Activated CD4-positive, alpha-beta T cell treated with anti-CD3 and anti-CD28 coated beads for 36 hours (primary cell): ENCODE measurements around the gene CROCC. TPM values are rescaled to one million over a fixed set of nuclear protein-coding genes. Genes with fewer than 3 reads are reported as not detected.
A peak's percentile ranks its signal among the peaks of the same experiment; 100 is the strongest.
"Not testable (repeated sequence)": the region's sequence is repeated elsewhere in the genome, so short reads cannot be mapped to it uniquely, and the experiment has no call there.

Source experiments
- ATAC-seq: fragments of 200-7000 bp; cut with Tn5 transposase; one replicate; pipeline ENCODE4 v1.10.0; 2021; ENCODE audit warnings: mild to moderate bottlenecking, moderate library complexity
- CTCF ChIA-PET: fragments of 350-600 bp; sonication (Branson Sonifier 250); formaldehyde crosslinking; loops from one replicate; lab custom pipeline; 2021; ENCODE audit warnings: antibody characterized with exemption; lab: Charles Lee
- POLR2A ChIA-PET: fragments of 350-600 bp; sonication (Branson Sonifier 250); formaldehyde crosslinking; loops from one replicate; lab custom pipeline; 2021; ENCODE audit warnings: antibody characterized with exemption, inconsistent platforms; lab: Charles Lee
- DNase-seq: peaks from one replicate; pipeline ENCODE4 v3.0.0-alpha.2; 2020
- H3K27ac Mint-ChIP-seq: one replicate; pipeline ENCODE4 v1.8.0; 2021; ENCODE audit warnings: mixed read lengths
- H3K27me3 Mint-ChIP-seq: one replicate; pipeline ENCODE4 v1.8.0; 2021; ENCODE audit warnings: mixed read lengths
- H3K36me3 Mint-ChIP-seq: one replicate; pipeline ENCODE4 v1.8.0; 2021; ENCODE audit warnings: low read depth, mixed read lengths
- H3K4me1 Mint-ChIP-seq: one replicate; pipeline ENCODE4 v1.8.0; 2021; ENCODE audit warnings: mixed read lengths
- H3K4me3 Mint-ChIP-seq: one replicate; pipeline ENCODE4 v1.8.0; 2021; ENCODE audit warnings: mild to moderate bottlenecking, moderate library complexity, mixed read lengths
- H3K9me3 Mint-ChIP-seq: one replicate; pipeline ENCODE4 v1.8.0; 2021; ENCODE audit warnings: low read depth, mixed read lengths
- intact Hi-C, 2 experiments: fragments of 100-400 bp; cut with DNase I in 1 of 2; cut with micrococcal nuclease in 1 of 2; formaldehyde crosslinking; loops; one replicate each; pipeline versions ENCODE4 v1.14.2 to v1.15.1; 2022 to 2024; cut with DNase I, micrococcal nuclease
- total RNA-seq, 2 experiments: library from RNA; stranded (reverse); gene quantifications; one replicate each; pipeline ENCODE4 v1.2.3, GENCODE V29; 2021

Gene CROCC
- total RNA-seq, 2 experiments from 2014 or later: 18.4 to 25.7 TPM

DNA sequence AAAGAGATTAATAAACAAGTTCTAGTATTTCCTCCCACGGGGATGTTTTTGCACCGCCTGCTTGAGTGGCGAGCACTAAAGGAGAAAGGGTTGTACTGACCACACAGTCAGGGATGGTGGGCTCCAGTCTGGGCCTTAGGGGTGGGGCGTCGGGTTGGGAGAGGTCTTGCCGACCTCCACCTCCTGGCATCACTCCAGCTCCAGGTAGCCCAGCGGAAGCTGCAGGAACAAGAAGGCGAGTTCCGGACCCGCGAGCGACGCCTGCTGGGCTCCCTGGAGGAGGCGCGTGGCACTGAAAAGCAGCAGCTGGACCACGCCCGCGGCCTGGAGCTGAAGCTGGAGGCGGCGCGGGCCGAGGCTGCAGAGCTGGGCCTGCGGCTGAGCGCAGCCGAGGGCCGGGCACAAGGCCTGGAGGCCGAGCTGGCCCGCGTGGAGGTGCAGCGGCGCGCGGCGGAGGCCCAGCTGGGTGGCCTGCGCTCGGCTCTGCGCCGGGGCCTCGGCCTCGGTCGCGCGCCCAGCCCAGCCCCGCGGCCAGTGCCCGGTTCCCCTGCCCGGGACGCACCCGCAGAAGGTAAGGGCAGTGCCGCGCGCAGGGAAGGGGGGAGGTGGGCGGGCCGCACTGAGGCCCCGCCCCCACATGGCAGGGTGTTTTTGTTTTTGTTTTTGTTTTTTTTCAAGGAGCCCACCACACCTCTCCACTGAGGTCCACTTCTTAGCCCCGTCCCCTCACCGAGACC is 39.0 kb downstream of the CROCC start:
- peak overlapping the region; percentile 65 for H3K4me3 Mint-ChIP-seq
- CTCF ChIA-PET: interaction anchor here (0.6 to 2.6 kb wide), 20 partner anchors 9 to 811 kb away, joined by 3 to 22 read pairs (median 4); partner anchors contain the start of gene MFAP2

DNA sequence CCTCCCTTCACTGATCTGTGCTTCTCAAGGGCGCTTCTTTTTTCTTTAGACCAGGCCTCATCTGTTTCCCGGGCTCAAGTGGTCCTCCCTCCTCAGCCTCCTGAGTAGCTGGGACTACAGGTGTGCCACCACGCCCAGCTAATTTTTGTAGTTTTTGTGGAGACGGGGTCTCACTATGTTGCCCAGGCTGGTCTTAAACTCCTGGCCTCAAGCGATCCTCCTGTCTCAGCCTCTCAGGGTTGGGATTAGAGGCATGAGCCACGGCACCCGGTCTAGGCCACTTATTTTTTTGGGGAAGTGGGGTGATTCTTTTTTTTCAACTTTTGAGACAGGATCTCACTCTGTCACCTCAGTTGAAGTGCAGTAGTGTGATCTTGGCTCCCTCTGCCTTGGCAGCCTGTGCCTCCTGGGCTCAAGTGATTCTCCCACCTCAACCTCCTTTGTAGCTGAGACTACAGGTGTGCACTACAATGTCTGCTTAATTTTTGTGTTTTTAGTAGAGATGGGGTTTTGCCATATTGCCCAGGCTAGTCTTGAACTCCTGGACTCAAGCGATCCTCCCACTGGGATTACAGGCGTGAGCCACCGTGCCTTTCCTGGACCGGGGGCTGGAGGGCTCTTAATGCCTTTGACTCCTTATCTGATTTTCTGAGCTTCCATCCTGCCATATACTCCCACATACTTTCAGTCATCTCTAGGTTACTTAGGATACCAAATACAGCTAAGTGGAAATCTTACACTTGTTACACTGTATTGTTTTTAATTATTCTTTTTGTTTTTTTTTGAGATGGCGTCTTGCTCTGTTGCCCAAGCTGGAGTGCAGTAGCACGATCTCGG is 39.8 kb downstream of the CROCC start:
- Mint-ChIP-seq H3K27me3 (no peaks in the 10 kb centered on the region), H3K4me1 (peaks cover 5% of the 10 kb centered on the region), H3K4me3 (peak overlapping the region; percentile 61), H3K36me3 (peaks cover 2% of the 10 kb centered on the region), H3K9me3 (no peaks in the 10 kb centered on the region), H3K27ac (no peak overlapping the region)
- ChIA-PET CTCF (interaction anchor here (0.6 to 2.6 kb wide), 17 partner anchors 9 to 1119 kb away, joined by 3 to 22 read pairs (median 5); partner anchors contain the start of gene MFAP2), POLR2A (interaction anchor here (0.8 kb wide), 1 partner anchor 10 kb away, joined by 3 read pairs; no protein-coding TSS in a partner anchor)
- intact Hi-C loops: loop anchor here (2.0 to 5.0 kb wide), 3 partner anchors 46 to 85 kb away; partner anchors contain the start of gene ATP13A2 (in 1 of the 2)
- DNase-seq (no peak), ATAC-seq (no peak)

More for the DNA sequence above, 39.0 kb downstream of the CROCC start:
- H3K27ac Mint-ChIP-seq: peak overlapping the region; percentile 69
- H3K36me3 Mint-ChIP-seq: peaks cover 2% of the 10 kb centered on the region
- no peaks in the 10 kb centered on the region for H3K9me3 Mint-ChIP-seq
- H3K4me1 Mint-ChIP-seq: peaks cover 5% of the 10 kb centered on the region
- H3K27me3 Mint-ChIP-seq: no peaks in the 10 kb centered on the region
- DNase-seq (peak; percentile 92), ATAC-seq (peak; percentile 90)
- POLR2A ChIA-PET: no interaction called here
- intact Hi-C loops: loop anchor here (2.0 to 5.0 kb wide), 2 partner anchors 47 to 50 kb away; partner anchors contain the start of gene ATP13A2 (in 1 of the 2)

DNA sequence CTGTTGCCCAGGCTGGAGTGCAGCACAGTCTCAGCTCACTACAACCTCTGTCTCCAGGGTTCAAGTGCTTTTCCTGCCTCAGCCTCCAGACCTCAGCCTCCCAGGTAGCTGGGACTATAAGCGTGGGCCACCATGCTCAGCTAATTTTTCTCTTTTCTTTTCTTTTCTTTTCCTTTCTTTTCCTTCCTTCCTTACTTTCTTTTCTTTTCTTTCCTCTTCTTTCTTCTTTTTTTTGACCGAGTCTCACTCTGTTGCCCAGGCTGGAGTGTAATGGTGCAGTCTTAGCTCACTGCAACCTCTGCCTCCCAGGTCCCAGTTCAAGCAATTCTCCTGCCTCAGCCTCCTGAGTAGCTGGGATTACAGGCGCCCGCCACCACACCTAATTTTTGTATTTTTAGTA is 42.4 kb downstream of the CROCC start:
- POLR2A ChIA-PET, DNase-seq, H3K4me1 Mint-ChIP-seq, H3K9me3 Mint-ChIP-seq, ATAC-seq, H3K36me3 Mint-ChIP-seq, H3K4me3 Mint-ChIP-seq, H3K27ac Mint-ChIP-seq, H3K27me3 Mint-ChIP-seq: not testable (repeated sequence)
- CTCF ChIA-PET: interaction anchor here (0.7 to 1.5 kb wide), 2 partner anchors 12 to 25 kb away, joined by 3 to 5 read pairs; no protein-coding TSS in a partner anchor
- intact Hi-C loops: loop anchor here in 1 of 2 experiments (5.0 kb wide), 1 partner anchor 43 kb away; no protein-coding TSS in a partner anchor

DNA sequence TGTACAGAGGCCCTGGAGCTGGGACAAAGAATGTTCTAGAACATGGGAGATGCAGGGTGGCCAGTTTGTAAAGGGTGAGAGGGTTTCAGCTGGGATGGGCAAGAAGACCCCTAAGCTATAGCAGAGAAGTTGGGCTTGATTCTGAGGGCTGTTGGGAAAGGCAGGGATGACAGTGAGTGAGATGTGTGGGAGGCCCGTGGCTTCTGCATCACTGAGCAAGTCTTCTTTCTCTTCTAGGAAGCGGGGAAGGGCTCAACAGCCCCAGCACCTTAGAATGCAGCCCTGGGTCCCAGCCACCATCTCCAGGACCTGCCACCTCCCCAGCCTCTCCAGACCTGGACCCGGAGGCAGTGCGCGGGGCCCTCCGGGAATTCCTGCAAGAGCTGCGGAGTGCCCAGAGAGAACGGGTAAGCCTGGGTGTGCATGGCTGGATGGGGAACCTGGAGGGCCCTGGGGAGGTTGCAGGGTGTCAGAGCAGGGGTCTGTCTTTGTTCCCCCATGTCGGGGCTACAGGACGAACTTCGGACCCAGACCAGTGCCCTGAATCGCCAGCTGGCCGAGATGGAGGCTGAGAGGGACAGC is 43.8 kb downstream of the CROCC start:
- H3K36me3 Mint-ChIP-seq: peaks cover 2% of the 10 kb centered on the region
- no peaks in the 10 kb centered on the region for H3K9me3 Mint-ChIP-seq
- H3K4me1 Mint-ChIP-seq: peaks cover under 1% of the 10 kb centered on the region
- ChIA-PET CTCF (interaction anchor here (0.6 to 0.7 kb wide), 2 partner anchors 243 to 1745 kb away, joined by 3 read pairs; no protein-coding TSS in a partner anchor), POLR2A (no interaction called here)
- DNase-seq: no peak
- no peak for ATAC-seq
- no peak overlapping the region for H3K4me3 Mint-ChIP-seq
- no peak overlapping the region for H3K27ac Mint-ChIP-seq
- no peaks in the 10 kb centered on the region for H3K27me3 Mint-ChIP-seq
- intact Hi-C loops: no loop called here

DNA sequence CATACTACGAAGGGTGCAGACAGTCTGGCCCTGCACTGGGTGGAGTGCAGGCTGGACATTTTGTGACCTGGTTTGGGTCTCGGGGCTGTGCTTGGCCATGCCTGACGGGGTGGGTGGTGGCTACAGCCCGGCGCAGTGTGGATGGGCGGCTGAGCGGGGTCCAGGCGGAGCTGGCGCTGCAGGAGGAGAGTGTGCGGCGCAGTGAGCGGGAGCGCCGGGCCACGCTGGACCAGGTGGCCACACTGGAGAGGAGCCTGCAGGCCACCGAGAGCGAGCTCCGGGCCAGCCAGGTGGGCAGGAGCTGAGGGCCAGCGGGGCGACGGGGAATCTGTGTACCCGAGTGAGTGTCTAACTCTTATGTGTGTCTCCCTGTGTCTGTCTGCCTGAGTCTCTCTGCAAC is 44.6 kb downstream of the CROCC start:
- ChIA-PET CTCF (no interaction called here), POLR2A (interaction anchor here (0.7 kb wide), 1 partner anchor 24 kb away, joined by 3 read pairs; no protein-coding TSS in a partner anchor)
- ATAC-seq (no peak), DNase-seq (no peak)
- Mint-ChIP-seq H3K4me3 (no peak overlapping the region), H3K27ac (no peak overlapping the region), H3K9me3 (no peaks in the 10 kb centered on the region), H3K4me1 (no peaks in the 10 kb centered on the region), H3K36me3 (peaks cover 2% of the 10 kb centered on the region), H3K27me3 (no peaks in the 10 kb centered on the region)
- intact Hi-C loops: no loop called here

DNA sequence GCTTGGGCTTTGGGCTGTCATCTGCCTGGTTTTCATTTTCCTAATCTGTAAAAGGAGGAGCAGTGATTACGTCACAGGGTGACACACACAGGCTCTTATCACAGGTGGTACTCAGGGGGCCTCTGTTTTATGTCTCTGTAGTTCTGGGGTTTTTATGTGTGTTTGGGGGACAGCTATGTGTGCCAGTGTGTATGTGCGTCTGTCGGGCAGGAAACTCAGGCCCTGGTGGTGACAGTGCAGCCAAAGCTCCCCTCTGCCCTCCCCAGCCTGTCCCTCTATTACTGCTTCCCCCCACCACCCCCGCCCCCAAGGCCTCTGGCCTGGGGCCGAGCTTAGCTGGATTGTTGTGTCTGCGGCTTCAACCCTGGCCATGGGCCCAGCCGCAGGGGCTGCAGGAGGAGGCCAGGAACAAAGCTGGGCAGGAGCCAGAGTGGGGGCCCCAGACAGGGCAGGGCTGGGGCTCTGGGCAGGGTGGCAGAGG is 45.4 kb downstream of the CROCC start:
- peaks cover 2% of the 10 kb centered on the region for H3K36me3 Mint-ChIP-seq
- H3K4me1 Mint-ChIP-seq: no peaks in the 10 kb centered on the region
- ATAC-seq (no peak), DNase-seq (no peak)
- ChIA-PET CTCF (no interaction called here), POLR2A (interaction anchor here (0.6 to 0.7 kb wide), 2 partner anchors 23 to 60 kb away, joined by 3 to 4 read pairs; no protein-coding TSS in a partner anchor)
- H3K27me3 Mint-ChIP-seq: no peaks in the 10 kb centered on the region
- H3K27ac Mint-ChIP-seq: no peak overlapping the region
- no peak overlapping the region for H3K4me3 Mint-ChIP-seq
- H3K9me3 Mint-ChIP-seq: no peaks in the 10 kb centered on the region
- intact Hi-C loops: no loop called here

DNA sequence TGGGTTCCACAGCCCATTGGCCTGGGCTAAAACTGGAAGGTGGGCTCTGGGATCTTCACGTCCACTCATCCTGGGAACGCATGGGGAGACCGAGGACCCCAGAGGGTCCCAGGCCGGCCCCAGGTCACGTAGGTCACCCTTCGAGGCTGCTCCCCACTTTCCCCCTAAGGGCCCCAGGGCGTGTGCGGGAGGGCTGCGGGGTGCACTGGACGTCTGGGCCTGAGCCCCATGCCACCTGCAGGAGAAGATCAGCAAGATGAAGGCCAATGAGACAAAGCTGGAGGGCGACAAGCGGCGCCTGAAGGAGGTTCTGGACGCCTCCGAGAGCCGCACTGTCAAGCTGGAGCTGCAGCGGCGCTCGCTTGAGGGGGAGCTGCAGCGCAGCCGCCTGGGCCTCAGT is 46.2 kb downstream of the CROCC start:
- no peaks in the 10 kb centered on the region for H3K27me3 Mint-ChIP-seq
- peaks cover 2% of the 10 kb centered on the region for H3K36me3 Mint-ChIP-seq
- POLR2A ChIA-PET: interaction anchor here (0.6 kb wide), 1 partner anchor 472 kb away, joined by 3 read pairs; the partner anchor contains the start of gene RCC2
- H3K4me1 Mint-ChIP-seq: no peaks in the 10 kb centered on the region
- no peak overlapping the region for H3K27ac Mint-ChIP-seq
- CTCF ChIA-PET: no interaction called here
- no peaks in the 10 kb centered on the region for H3K9me3 Mint-ChIP-seq
- DNase-seq (no peak), ATAC-seq (no peak)
- intact Hi-C loops: no loop called here
- no peak overlapping the region for H3K4me3 Mint-ChIP-seq

DNA sequence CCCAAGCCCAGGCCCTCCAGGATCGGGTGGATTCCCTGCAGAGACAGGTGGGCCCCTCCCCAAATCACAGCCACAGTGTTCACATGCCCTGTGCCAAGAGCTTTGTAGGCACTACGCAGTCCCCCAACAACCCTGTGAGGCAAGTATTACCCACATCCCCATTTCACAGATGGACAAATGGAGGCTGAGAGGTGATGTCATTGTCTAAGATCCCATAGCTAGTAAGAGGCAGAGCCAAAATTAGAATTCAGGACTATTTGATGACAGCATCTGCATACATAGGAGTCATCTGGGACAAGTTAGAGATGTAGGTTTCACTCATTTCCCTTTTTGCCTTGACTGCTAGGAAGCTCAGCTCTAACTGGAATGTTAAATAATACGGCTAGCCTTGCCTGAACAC is 46.6 kb downstream of the CROCC start:
- H3K27ac Mint-ChIP-seq: no peak overlapping the region
- H3K4me3 Mint-ChIP-seq: no peak overlapping the region
- H3K27me3 Mint-ChIP-seq: no peaks in the 10 kb centered on the region
- intact Hi-C loops: no loop called here
- ChIA-PET CTCF (no interaction called here), POLR2A (interaction anchor here (0.6 kb wide), 1 partner anchor 471 kb away, joined by 3 read pairs; the partner anchor contains the start of gene RCC2)
- H3K36me3 Mint-ChIP-seq: no peaks in the 10 kb centered on the region
- H3K4me1 Mint-ChIP-seq: no peaks in the 10 kb centered on the region
- ATAC-seq (no peak), DNase-seq (no peak)
- H3K9me3 Mint-ChIP-seq: no peaks in the 10 kb centered on the region

DNA sequence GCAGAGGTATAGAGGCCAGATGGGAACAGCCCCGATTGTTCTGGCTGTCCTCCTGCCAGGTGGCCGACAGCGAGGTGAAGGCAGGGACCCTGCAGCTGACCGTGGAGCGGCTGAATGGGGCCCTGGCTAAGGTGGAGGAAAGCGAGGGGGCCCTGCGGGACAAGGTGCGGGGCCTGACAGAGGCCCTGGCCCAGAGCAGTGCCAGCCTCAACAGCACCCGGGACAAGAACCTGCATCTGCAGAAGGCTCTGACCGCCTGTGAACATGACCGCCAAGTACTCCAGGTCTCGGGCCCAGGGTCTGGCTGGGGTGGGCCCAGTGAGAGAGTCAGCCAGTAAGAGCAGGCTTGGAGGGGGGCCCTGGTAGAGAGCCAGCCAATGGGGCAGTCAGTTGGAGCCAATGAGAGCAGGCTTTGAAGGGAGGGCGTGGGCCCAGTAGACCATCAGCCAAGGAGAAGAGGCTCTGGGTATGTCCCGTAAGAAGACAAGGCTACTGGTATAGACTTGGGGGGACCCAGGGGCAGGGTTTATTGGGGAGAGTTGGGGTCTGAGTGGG is 47.4 kb downstream of the CROCC start:
- no peak for DNase-seq
- Mint-ChIP-seq H3K4me3 (no peak overlapping the region), H3K36me3 (no peaks in the 10 kb centered on the region), H3K27me3 (no peaks in the 10 kb centered on the region), H3K4me1 (no peaks in the 10 kb centered on the region), H3K27ac (no peak overlapping the region), H3K9me3 (no peaks in the 10 kb centered on the region)
- CTCF ChIA-PET: no interaction called here
- no peak for ATAC-seq
- POLR2A ChIA-PET: no interaction called here
- intact Hi-C loops: no loop called here

DNA sequence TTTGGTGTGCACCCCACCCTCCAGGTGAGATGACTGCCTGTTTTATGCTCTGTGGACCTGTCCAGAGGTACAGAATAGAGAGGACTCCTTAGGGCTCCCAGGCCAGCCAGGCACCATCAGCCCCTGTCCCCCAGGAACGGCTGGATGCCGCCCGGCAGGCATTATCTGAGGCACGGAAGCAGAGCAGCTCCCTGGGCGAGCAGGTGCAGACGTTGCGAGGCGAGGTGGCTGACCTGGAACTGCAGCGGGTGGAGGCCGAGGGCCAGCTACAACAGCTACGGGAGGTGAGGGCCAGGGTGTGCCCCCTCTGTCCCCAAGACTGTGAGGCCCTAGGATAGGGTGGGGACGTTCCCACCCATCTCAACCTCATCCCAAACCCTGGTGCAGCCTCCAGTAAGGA is 47.9 kb downstream of the CROCC start:
- Mint-ChIP-seq H3K9me3 (no peaks in the 10 kb centered on the region), H3K27ac (no peak overlapping the region), H3K36me3 (no peaks in the 10 kb centered on the region), H3K4me1 (no peaks in the 10 kb centered on the region), H3K4me3 (no peak overlapping the region), H3K27me3 (no peaks in the 10 kb centered on the region)
- no peak for DNase-seq
- intact Hi-C loops: no loop called here
- ATAC-seq: no peak
- ChIA-PET CTCF (interaction anchor here (1.8 kb wide), 1 partner anchor 9 kb away, joined by 5 read pairs; no protein-coding TSS in a partner anchor), POLR2A (interaction anchor here (0.5 kb wide), 1 partner anchor 12 kb away, joined by 4 read pairs; no protein-coding TSS in a partner anchor)
